PC-3 (cell line): ENCODE data around the gene EBLN2.

ENCODE experiments used
- CTCF ChIP-seq: fragments of 300-600 bp; sonication (generic); conservative IDR thresholded peaks from 2 replicates; pipeline ENCODE4 v1.5.1; 2017; ENCODE audit warnings: antibody characterized with exemption, low read depth, mild to moderate bottlenecking, low read length
- EZH2phosphoT487 ChIP-seq: fragments of 300-600 bp; sonication (generic); IDR thresholded peaks from 2 replicates; pipeline ENCODE4 v1.6.1; 2018; ENCODE audit warnings: mild to moderate bottlenecking, antibody characterized with exemption, low read length, borderline replicate concordance

GRCh38 chr3:73026760-73027113, 34.7 kb upstream of the EBLN2 start:
- TF ChIP-seq EZH2phosphoT487 (no peak), CTCF (no peak)
